ENCODE results near the gene EEF2.

GRCh38 chr19:4007836-4008539 lies 22.7 kb upstream of the EEF2 start:
- TF ChIP-seq, protein P1, sequence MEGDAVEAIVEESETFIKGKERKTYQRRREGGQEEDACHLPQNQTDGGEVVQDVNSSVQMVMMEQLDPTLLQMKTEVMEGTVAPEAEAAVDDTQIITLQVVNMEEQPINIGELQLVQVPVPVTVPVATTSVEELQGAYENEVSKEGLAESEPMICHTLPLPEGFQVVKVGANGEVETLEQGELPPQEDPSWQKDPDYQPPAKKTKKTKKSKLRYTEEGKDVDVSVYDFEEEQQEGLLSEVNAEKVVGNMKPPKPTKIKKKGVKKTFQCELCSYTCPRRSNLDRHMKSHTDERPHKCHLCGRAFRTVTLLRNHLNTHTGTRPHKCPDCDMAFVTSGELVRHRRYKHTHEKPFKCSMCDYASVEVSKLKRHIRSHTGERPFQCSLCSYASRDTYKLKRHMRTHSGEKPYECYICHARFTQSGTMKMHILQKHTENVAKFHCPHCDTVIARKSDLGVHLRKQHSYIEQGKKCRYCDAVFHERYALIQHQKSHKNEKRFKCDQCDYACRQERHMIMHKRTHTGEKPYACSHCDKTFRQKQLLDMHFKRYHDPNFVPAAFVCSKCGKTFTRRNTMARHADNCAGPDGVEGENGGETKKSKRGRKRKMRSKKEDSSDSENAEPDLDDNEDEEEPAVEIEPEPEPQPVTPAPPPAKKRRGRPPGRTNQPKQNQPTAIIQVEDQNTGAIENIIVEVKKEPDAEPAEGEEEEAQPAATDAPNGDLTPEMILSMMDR (IDR thresholded peaks at IDR 0.05 in 4 of 5, conservative IDR thresholded peaks at IDR 0.05 in 1 of 5), result no peak
- TF ChIP-seq POLR2A (IDR thresholded peaks at IDR 0.05), result no peak
